D341Med (cell line): ENCODE data around the gene SCRG1.

Source experiments
- DNase-seq: peaks from one replicate; pipeline ENCODE4 v3.0.0; 2012; ENCODE audit warnings: low spot score

The SCRG1 gene

DNA sequence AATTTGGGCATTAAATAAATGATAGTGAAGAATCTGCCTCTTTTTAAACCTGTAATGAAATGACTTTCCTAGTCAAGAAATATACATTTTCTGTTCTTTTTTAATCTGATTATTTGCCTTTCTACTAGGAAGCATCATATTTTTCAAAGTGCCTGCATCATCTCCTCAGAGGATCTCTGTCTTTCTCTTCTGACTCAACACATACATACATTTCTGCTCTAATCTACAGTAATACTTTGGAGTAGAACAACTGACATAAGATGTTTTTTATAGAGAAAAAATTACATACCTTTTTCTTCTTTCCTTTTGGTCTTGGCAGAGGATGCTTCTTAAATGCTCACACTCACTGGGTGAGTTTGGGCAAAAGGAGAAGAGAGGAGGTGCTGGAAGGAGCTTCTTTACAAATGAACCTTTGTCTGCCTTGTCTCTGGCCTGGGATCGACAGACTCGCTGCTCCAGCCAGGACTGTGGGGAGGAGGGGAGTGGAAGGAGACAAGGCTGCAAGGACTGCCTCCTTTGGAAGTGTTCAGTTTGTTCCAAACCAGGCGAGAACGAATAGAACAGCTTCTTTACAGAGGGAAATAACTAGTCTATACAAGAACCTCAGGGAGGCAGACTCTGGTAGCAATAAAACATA lies at the start of gene SCRG1:
SCRG1 (minus strand) TSS at position 338 of the 637 bp plus-strand sequence. CDS start 7,702 bp downstream, outside the sequence.
- DNase-seq, result no peak

DNA sequence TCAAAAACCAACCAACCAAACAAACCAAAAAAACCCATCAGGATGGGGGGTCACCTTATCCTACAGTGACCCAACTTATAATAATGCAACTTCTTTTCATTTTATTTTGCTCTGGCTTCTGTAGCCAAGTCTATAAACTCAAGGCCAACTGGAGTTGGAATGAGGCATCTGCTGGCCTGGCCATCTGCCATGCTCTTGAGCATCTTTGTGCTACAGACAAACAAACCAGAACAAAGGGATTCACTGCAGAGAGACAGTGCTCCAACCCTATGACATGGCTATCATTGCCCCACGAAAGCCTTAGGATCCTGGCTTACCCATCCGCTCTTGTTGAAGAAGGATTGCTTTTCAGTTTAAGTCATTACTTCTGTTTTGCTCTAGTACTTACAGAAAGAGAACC lies 49.2 kb upstream of the SCRG1 start:
- DNase-seq, result peak; percentile 42

DNA sequence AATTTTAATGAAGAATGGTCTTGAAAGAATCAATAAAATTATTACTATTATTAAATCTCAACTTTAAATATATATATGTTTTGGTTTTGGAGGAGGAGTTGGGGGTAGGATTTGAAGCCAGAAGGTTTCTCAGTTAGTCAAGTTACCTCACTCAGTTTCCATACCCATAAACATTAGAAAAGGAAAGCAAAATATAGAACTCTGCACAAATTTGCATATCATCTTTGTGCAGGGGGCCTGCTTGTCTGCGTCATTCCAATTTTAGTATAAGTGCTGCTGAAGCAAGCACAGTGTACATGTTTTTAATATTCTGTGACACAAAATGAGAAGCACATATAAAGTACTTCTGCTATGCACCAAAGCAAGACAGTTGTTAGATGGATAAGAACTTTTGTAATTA lies 47.5 kb upstream of the SCRG1 start:
- no peak for DNase-seq

DNA sequence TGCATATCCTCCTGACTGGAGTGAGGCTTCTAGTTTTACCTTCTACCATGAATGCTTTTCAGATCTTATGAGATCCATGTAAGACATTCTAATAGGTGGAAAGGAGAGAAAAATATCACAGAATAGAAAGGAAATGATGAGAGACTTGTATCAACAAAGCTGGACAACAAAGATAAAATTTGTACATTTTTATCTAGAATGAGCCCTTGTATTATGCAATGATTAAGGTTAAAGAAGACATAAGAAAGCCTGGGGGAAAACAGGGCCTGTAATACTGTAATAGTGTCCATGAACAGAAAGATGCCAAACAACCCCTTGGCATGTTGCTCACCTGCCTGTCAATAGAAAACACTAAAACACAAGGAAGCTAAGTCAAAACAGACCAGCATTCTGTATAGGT lies 44.2 kb upstream of the SCRG1 start:
- no peak for DNase-seq

DNA sequence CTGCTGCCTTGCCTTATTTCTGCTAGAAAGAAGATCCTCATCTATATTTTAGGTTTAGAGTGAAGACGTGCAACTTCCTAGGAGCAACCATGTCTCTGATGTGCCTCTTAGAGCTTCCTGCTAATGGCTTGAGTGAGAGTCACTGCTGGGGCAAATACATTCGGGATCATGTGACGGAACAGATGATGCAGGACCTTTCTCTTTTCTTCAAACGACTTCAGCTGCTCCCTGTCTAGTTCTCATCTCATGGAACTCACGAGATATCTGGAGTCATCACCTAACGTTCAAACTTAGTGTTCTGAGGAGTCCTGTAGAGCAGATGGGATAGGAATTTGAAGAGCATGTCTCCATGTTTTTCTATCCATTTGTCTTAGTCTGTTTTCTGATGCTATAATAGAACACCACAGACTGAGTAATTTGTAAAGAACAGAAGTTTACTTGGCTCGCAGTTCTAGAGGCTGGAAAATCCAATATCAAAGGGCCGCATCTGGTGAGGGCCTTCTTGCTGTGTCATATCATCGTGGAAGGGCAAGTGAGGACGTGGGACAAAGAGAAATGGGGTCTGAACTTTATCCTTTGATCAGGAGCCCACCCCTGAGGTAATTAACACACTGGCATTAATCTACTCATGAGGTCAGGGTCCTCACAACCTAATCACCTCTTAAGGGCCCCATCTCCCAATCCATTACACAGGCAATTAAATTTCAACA lies 43.5 kb upstream of the SCRG1 start:
- DNase-seq, result no peak

DNA sequence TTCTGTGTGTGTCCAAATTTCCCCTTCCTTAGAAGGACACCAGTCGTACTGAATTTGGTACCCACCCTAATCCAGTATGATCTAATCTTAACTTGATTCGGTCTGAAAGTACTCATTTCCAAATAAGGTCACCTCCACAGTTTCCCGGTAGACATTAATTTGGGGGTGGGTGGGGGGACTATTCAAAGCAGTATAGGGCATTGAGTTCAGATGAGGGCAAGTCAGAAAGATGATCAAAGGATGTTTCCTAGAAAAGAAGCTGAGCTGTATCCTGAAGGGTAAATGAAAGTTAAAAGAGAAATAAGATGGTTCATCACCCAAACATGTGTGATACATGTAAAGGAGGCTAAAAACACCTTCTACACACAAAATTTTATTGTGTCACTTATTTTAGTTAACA lies 42.0 kb upstream of the SCRG1 start:
- DNase-seq, result no peak

DNA sequence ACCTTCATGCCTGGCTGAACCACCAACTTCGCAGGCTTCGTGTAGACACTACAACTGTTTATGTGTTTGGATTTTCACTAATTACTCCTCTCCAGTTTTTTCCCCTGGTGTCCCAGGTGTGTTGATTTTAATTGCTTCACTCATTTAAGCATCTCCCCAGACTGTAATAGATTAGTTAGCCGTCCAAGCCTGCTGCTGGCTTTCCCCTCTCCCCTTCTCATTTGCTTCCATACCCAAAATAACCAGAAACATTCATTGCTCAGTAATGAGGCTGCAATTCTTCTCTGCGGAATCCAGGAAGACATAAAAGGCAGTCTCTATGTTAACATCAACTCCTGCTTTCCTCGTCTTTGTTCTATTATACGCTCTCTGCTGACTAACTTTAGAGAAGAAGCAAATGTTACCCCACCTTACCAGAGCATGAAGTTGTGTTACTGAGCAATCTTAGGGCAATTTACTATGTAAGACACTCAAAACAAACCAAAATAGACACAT lies 37.9 kb upstream of the SCRG1 start:
- no peak for DNase-seq

DNA sequence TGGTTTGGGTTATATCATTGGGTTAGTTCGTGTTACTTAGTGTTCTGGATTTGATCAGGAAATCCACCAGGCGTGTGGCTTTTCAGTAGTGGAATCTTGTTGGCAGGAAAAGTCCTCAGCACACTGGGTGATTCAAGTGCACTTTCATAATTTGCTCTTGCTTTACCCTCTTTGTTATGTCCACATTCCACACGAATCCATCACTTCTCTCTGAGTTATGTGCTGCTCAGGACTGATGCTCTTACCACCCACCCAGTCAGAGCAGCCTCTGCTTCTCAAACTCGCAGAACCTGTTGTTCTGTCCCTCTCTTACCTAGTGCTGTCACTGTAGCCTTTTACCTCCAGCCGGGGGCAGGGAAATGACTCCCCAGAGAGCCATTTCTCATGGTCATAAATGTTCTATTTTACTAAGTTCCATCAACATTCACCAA lies 37.2 kb upstream of the SCRG1 start:
- DNase-seq, result no peak

DNA sequence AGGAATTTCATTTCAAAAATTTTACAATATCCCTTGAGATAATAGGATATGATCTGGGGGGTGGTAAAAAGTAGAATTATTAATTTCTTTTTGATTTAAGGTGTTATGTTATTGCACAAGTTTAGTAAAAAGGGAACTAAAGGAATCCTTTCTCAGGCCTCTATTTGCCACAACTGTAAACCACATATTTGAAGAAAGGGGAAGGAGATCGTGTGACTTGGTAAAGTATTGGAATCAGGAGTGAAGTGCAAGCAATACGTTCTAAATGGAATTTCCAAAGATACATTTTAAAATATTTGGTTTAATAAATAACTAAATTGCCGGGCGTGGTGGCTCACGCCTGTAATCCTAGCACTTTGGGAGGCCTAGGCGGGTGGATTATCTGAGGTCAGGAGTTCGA lies 35.3 kb upstream of the SCRG1 start:
- no peak for DNase-seq

DNA sequence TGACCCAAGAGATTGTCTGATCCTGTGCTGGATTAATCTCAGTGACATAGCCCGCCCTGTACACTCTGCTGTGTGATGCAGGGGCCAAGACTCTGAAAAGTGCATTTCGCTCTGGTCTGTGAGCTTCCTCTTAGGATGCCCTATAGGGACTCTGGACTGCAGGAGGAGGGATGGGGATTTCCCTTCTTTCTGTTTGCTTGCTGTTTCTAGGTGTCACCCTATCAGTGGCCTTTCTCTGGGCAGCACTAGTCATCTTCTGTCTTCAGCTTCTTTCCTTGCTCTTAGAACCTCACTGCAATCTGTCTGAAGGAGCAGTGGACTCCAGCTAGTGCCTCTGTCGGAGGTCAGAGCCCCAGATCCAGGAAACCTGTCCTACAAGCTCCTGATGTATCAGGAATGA lies 34.5 kb upstream of the SCRG1 start:
- no peak for DNase-seq

DNA sequence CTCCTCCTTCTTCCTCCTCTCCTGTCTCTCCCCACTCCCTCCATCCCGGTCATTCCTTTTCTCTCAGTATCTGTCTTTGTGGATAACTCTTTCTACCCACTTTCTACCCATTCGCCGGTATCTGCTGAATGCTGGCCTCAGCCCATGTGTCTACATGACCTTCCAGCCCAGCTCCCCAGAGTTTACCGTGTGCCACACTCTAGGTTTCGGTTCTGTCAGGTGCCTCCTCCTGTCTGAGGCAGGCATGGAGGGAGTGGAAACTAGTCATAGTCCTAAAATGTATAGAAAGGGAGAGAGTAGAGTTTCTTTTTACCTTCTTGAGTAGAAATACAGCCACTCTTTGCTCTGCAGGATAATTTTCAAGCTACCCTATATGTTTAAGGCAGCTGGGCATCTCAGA lies 33.5 kb upstream of the SCRG1 start:
- DNase-seq, result no peak

DNA sequence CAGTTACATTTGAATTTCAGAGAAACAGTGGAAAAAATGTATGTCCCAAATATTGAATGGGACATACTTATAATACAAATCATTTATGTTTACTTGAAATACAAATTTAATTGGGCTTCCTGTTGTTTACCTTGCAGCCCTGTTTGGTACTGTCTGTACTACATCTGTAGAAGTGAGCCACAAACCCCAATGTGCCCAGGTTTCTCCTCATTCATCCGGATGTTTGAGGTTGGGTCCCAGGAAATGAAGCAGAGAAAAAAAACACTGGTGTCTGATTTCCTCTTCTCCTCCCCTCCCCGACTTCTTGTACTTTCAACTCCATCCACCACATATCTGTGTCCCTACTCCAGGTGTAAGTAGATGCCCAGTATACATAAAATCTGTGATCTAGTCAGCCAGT lies 27.1 kb upstream of the SCRG1 start:
- no peak for DNase-seq

DNA sequence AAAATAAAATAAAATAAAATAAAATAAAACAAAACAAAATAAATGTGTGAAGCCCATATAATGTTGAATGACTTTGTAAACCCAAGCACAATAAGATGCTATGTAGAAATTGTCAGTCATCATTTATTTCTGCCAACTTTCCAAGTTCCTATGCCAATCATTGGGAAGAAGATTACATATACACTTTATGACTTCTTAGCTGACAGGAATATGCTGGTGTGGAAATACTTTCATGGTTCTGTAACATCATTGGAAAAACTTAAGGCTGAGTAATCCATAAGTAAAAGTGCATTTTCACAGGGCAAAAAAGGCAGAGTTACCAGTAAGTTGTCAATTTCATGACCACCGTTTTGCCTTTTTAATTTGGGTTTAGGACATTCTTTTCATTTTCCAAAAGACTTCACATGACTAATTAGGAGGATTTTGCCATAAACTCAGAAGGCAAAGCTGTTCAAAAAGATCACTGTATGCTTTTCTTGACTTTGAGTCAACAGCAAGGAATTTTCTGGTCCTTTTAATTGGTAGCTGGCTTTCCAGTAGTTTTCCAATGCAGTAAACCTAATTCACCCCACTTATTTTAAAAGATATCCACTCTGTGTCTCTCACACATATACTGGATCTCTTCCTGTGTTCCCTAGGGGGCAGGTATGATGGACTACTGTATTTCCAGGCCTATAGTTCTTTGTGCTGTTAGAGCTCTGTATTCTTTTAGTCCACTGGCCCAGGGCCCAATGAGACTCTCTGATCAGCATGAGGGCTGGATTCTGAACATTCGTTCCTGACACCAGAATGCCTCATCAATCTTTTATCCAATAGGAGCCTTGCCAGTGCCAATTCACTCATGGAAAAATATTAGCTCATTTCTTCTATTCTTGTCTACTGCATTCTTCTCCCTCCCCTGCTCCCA lies 26.2 kb upstream of the SCRG1 start:
- DNase-seq, result no peak

DNA sequence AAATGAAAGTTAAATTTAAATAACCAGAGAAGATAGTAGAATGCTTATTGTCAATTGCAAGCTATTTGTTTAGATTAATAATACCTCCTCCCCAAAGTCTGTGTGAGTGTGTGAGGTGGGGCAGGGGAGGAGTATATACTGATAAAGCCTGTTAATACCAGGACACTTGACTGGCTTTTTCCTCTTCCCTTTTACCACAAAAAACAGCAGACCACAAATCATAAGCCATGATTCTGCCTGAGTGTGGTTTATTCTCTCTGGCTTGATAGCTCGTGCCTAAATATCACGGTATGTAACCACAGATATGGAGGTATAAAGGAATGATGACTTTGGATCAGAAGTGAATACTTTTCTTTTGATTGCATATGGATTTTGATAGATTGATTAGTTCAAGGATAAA lies 21.9 kb upstream of the SCRG1 start:
- DNase-seq, result no peak

DNA sequence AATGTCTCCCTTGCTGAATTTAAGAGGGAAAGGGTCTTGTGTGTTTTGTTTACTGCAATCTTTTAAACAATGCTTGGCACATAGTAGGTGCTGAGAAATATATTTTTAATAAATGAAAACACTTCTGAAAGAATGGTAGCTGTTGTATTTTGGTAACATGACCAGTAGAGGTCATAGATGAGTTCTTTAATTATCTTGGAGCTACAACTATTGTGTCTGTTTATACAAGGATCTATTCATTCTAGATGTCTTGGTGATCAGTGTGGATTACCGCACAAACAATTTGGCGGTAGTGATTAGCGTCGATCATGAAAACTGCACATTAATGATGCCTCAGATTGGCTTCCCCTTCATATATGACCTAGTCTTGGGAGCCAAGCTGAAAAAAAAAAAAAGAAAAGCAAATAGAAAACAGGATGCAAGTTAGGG lies 21.4 kb upstream of the SCRG1 start:
- no peak for DNase-seq

DNA sequence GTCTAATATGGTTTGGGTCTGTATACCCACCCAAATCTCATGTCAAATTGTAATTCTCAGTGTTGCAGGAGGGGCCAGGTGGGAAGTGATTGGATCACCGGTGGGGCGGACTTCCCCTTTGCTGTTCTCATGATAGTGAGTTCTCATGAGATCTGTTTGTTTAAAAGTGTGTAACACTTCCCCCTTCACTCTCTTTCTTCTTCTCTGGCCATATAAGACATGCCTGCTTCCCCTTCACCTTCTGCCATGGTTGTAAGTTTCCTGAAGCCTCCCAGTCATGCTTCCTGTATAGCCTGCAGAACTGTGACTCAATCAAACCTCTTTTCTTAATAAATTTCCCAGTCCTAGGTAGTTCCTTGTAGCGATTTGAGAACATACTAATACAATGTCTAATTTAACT lies 19.7 kb upstream of the SCRG1 start:
- DNase-seq, result no peak

DNA sequence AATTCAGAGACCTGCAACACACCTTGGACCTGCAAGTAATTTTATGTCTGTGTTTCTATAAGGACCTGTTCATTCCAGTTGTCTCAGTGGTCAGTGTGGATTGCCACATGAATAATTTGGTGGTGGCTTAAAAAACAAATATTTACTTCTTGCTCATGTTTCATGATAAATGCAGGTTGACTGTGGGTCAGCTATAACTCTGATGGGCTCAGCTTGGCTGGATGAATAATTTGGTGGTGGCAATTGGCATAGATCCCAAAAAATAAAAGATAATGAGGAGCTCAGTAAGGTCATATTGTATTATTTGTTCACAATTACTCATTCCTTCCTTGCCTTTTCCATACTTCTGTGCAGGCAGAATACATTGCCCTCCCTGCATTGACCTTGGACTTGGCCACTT lies 18.9 kb upstream of the SCRG1 start:
- no peak for DNase-seq

DNA sequence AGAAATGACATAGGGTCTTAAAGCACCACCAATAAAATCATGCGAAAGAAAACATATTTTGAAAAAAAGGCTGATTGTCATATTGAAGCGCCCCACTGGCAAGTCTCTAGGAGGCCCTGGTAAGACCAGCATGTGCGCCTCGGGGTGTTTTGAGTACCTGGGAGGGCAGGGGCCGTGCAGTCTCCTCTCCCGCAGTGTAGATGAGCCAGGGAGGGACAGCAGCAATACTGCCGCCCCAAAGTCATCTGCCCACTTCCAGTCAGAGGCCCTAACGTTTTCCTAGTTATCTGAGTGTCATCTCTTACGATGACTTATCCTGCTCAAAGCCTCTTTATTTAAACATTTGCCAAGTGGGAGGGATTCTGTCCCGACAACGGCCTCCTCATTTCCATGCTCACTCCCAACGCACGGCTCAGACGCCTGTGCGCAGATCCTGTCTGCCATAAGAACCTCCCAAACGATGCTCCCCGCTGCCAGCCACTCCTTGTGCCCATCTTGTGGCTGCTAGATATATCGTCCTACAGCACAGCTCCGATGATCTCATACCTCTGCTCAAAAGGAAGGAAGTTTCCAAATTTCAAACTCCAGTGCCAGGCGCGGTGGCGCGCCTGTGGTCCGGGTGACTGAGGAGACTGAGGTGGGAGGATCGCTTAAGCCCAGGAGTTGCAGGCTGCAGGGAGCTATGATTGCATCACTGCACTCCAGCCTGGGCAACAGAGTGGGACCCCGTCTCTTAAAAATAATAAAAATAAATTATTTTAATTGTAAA lies 17.2 kb upstream of the SCRG1 start:
- no peak for DNase-seq

DNA sequence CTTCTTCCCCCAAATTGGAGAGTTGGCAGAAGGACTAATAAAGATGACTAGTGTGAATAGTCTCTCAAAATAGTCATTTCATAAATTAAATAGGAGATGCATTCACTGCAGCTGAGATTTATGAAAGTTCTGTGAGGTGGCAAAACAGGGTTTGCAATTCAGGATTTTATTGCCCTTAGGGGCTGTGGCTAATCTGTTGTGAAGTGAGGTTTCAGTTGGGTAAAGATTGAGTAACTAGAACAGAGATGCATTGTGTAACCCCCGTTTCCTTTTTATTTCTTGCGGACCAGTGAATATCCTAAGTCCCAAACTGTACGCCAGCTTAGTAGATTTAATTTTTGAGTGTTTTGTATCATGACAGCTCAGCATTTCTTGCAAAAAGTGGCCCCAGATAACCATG lies 16.2 kb upstream of the SCRG1 start:
- DNase-seq, result no peak

DNA sequence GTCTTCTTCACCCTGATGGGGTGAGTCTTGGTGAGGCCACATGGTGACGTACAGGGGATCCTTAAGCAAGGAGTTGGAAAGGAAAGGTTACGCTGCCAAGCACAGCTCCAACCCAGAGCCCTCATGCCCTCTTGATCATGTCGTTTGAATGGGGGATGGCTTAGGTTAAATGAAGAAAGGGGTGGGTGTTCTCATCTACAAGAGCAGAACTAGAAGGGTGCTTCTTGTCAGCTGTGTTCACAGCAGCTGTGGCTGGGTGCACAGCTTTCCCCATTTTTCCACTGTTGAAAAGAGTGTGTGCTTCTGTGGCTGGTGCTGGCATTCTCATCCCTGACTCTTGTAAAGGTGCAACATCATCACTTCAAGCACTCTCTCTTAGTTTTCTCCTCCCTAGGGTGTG lies 15.5 kb upstream of the SCRG1 start:
- no peak for DNase-seq

DNA sequence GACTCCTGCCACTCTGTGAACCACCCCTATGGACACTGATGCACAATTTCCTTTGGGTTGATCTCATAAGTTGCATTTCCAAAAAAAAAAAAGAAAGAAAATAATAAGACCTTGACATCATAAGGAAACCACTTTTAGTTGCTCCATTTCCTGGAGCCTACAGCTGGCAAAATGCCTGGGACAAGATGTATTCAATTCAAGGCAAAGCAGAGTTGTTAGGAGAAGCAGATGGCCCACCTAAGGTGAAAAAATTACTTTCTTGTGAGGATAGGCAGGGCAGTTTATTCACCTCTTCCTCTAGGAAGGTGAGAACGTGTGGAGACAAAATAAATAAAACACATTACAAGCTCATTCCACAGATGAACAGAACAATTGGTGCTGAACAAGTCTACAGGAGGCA lies 14.1 kb upstream of the SCRG1 start:
- no peak for DNase-seq

DNA sequence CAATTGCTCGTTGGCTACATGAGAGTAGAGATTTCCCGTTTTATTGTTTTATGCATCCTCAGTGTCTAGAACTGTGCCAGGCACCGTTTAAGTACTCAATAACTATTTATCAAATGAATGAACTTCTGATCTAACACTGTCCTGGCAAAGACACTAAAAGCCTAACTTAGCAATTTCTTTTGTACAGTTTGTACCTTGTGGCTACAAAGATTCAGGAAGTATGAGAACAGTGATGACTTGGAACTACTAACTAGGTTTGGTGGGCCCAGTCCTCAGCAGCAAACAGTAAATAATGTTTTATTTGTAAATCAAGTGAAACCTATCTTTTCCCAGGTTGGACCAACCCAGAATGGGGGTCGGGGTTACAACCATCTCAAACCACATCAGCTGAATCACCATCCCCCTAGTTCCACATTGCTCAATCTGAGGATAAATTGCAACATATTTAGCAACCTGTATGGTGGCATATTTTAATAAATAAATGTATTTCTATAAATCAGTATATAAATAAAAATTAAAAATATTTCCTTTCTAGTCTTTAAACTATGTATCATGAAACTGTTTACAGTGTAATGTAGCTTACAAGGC lies 12.3 kb upstream of the SCRG1 start:
- no peak for DNase-seq
